Measurements from ENCODE around the gene POU6F2.

DNA sequence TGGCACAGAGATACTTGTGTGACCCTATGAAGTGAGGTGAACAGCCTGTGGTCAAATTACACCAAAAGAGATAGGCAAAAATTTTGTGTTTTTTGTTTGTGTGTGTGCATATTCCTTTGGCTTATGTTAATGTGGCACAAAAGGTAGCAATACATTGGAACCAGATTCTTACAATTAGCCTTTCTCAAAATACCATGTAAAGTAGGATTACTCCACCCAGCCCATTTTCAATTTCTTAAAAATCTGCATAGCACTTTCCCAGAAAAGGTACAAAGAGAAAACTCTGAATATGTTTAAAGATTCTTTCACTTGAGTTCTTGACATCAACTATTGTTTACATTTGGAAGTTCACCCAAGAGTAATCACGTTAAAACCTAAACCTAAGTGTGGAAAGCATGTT, 431.2 kb downstream of the POU6F2 start:
- TF ChIP-seq, protein P1, sequence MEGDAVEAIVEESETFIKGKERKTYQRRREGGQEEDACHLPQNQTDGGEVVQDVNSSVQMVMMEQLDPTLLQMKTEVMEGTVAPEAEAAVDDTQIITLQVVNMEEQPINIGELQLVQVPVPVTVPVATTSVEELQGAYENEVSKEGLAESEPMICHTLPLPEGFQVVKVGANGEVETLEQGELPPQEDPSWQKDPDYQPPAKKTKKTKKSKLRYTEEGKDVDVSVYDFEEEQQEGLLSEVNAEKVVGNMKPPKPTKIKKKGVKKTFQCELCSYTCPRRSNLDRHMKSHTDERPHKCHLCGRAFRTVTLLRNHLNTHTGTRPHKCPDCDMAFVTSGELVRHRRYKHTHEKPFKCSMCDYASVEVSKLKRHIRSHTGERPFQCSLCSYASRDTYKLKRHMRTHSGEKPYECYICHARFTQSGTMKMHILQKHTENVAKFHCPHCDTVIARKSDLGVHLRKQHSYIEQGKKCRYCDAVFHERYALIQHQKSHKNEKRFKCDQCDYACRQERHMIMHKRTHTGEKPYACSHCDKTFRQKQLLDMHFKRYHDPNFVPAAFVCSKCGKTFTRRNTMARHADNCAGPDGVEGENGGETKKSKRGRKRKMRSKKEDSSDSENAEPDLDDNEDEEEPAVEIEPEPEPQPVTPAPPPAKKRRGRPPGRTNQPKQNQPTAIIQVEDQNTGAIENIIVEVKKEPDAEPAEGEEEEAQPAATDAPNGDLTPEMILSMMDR (IDR thresholded peaks at IDR 0.05), result no peak
- TF ChIP-seq POLR2A (IDR thresholded peaks at IDR 0.05), result no peak
